GM21528 (cell line): ENCODE measurements around the gene ADAMTS9.

Experiments
- ATAC-seq: cut with Tn5 transposase; IDR thresholded peaks from one replicate; pipeline ENCODE4 v1.9.1; 2021; ENCODE audit warnings: mild to moderate bottlenecking, moderate library complexity; ENCODE audit not compliant: unreplicated experiment, low FRiP score

ADAMTS9 gene

GRCh38 chr3:64496786-64497490 is 190.9 kb downstream of the ADAMTS9 start:
- ATAC-seq = no peak

- ATAC-seq = no peak
These were observed 191.9 kb downstream of the ADAMTS9 start for GRCh38 chr3:64495781-64496334.

GRCh38 chr3:64495121-64495780 is 192.5 kb downstream of the ADAMTS9 start:
- no peak for ATAC-seq

GRCh38 chr3:64494526-64494925 is 193.3 kb downstream of the ADAMTS9 start:
- no peak for ATAC-seq

- ATAC-seq = no peak
These were observed 194.7 kb downstream of the ADAMTS9 start for GRCh38 chr3:64493149-64493548.

- ATAC-seq = no peak
These were observed 196.0 kb downstream of the ADAMTS9 start for GRCh38 chr3:64491843-64492242.

- no peak for ATAC-seq
These were observed 197.5 kb downstream of the ADAMTS9 start for GRCh38 chr3:64490180-64490724.

- ATAC-seq = no peak
These were observed 198.3 kb downstream of the ADAMTS9 start for GRCh38 chr3:64489361-64490044.

- no peak for ATAC-seq
These were observed 198.9 kb downstream of the ADAMTS9 start for GRCh38 chr3:64488939-64489338.

GRCh38 chr3:64484289-64484992 is 203.4 kb downstream of the ADAMTS9 start:
- peak; percentile 98 for ATAC-seq

GRCh38 chr3:64483467-64483866 is 204.3 kb downstream of the ADAMTS9 start:
- ATAC-seq = no peak

- no peak for ATAC-seq
These were observed 212.8 kb downstream of the ADAMTS9 start for GRCh38 chr3:64475037-64475436.

- no peak for ATAC-seq
These were observed 214.3 kb downstream of the ADAMTS9 start for GRCh38 chr3:64473466-64473865.

GRCh38 chr3:64470436-64470835 is 217.4 kb downstream of the ADAMTS9 start:
- ATAC-seq = no peak

- no peak for ATAC-seq
These were observed 220.4 kb downstream of the ADAMTS9 start for GRCh38 chr3:64467255-64467944.
